Left ventricle myocardium inferior (tissue), 1 donor: ENCODE data around the gene EFCAB8. TPM values are rescaled to one million over a fixed set of nuclear protein-coding genes. Genes with fewer than 3 reads are reported as not detected.

Experiments
- DNase-seq: peaks from one replicate; pipeline ENCODE4 v3.0.0-alpha.2; 2020
- H3K27ac ChIP-seq: fragments of 200-600 bp; replicated peaks from 2 replicates; pipeline ENCODE4 v1.8.0; 2021
- H3K27me3 ChIP-seq: fragments of 200-600 bp; 2 replicates; pipeline ENCODE4 v1.8.0; 2021; ENCODE audit warnings: low read depth
- H3K36me3 ChIP-seq: fragments of 200-600 bp; 2 replicates; pipeline ENCODE4 v1.8.0; 2021
- H3K4me1 ChIP-seq: fragments of 200-600 bp; 2 replicates; pipeline ENCODE4 v1.8.0; 2021
- H3K4me3 ChIP-seq: fragments of 200-600 bp; 2 replicates; pipeline ENCODE4 v1.8.0; 2021; ENCODE audit warnings: mild to moderate bottlenecking, moderate library complexity
- H3K9me3 ChIP-seq: fragments of 200-600 bp; replicated peaks from 2 replicates; pipeline ENCODE4 v1.8.0; 2021
- CTCF ChIP-seq: fragments of 200-600 bp; IDR thresholded peaks from 2 replicates; pipeline ENCODE4 v1.8.0; 2021; ENCODE audit warnings: antibody characterized with exemption, mild to moderate bottlenecking, borderline replicate concordance
- intact Hi-C: fragments of 100-400 bp; cut with micrococcal nuclease; formaldehyde crosslinking; loops from one replicate; pipeline ENCODE4 v1.11.0; 2022
- total RNA-seq: library from RNA; stranded (reverse); fragmentation: NEBNext Ultra II Directional; extraction: Animal tissue kit (Norgen Biotek cat#: 25700); gene quantifications from one replicate; pipeline ENCODE4 v1.2.1, GENCODE V29; 2021
- donor health status: DM: no; HTN: yes; CAD: no; lungs with severe emphysema.

Gene EFCAB8
- total RNA-seq, 1 donor from 2014 or later: not detected

- intact Hi-C loops: no loop called here
These were observed 134.8 kb downstream of the EFCAB8 start for GRCh38 chr20:32993496-32994050.

GRCh38 chr20:32995802-32996201 lies 137.1 kb downstream of the EFCAB8 start:
- intact Hi-C loops: no loop called here
- H3K4me3 ChIP-seq: no peak overlapping the region

More at GRCh38 chr20:32993496-32994050, 134.8 kb downstream of the EFCAB8 start:
- Histone ChIP-seq H3K36me3 (no peaks in the 10 kb centered on the region), H3K4me1 (no peaks in the 10 kb centered on the region), H3K27ac (no peak overlapping the region), H3K9me3 (peaks cover 14% of the 10 kb centered on the region), H3K4me3 (no peak overlapping the region), H3K27me3 (no peaks in the 10 kb centered on the region)
- no peak for DNase-seq
- TF ChIP-seq CTCF: no peak

GRCh38 chr20:32997431-32997830 lies 138.7 kb downstream of the EFCAB8 start:
- Histone ChIP-seq H3K27ac (no peak overlapping the region), H3K4me1 (no peaks in the 10 kb centered on the region), H3K9me3 (peaks cover 14% of the 10 kb centered on the region), H3K4me3 (no peak overlapping the region), H3K36me3 (no peaks in the 10 kb centered on the region), H3K27me3 (no peaks in the 10 kb centered on the region)
- TF ChIP-seq CTCF: no peak
- DNase-seq: no peak
- intact Hi-C loops: no loop called here

More at GRCh38 chr20:32995802-32996201, 137.1 kb downstream of the EFCAB8 start:
- H3K9me3 ChIP-seq: peaks cover 14% of the 10 kb centered on the region
- no peak overlapping the region for H3K27ac ChIP-seq
- no peaks in the 10 kb centered on the region for H3K27me3 ChIP-seq
- no peak for TF ChIP-seq CTCF
- no peaks in the 10 kb centered on the region for H3K36me3 ChIP-seq
- no peaks in the 10 kb centered on the region for H3K4me1 ChIP-seq
- DNase-seq: no peak

- no peaks in the 10 kb centered on the region for H3K27me3 ChIP-seq
- H3K4me1 ChIP-seq: no peaks in the 10 kb centered on the region
- TF ChIP-seq CTCF: no peak
- no peak for DNase-seq
- H3K4me3 ChIP-seq: no peak overlapping the region
- peaks cover 13% of the 10 kb centered on the region for H3K9me3 ChIP-seq
- H3K36me3 ChIP-seq: no peaks in the 10 kb centered on the region
- H3K27ac ChIP-seq: no peak overlapping the region
- intact Hi-C loops: no loop called here
These were observed 141.0 kb downstream of the EFCAB8 start for GRCh38 chr20:32999603-33000250.

- Histone ChIP-seq H3K27ac (no peak overlapping the region), H3K36me3 (no peaks in the 10 kb centered on the region), H3K27me3 (no peaks in the 10 kb centered on the region), H3K4me1 (no peaks in the 10 kb centered on the region), H3K9me3 (peaks cover 13% of the 10 kb centered on the region), H3K4me3 (no peak overlapping the region)
- no peak for DNase-seq
- intact Hi-C loops: no loop called here
- no peak for TF ChIP-seq CTCF
These were observed 142.2 kb downstream of the EFCAB8 start for GRCh38 chr20:33000802-33001466.
